GM12892 (cell line): ENCODE data around the gene RIPPLY3.

Experiments used
- POLR2AphosphoS5 ChIP-seq: IDR thresholded peaks from 2 replicates; pipeline ENCODE4 v1.6.1; 2011; ENCODE audit warnings: low read depth, low read length, control low read depth
- TAF1 ChIP-seq: IDR thresholded peaks from 2 replicates; pipeline ENCODE4 v1.6.1; 2011; ENCODE audit warnings: low read depth, mild to moderate bottlenecking, control low read depth, low read length, borderline replicate concordance

GRCh38 chr21:36966066-36966820 lies 40.3 kb upstream of the RIPPLY3 start, which contains the start of gene HLCS:
- TF ChIP-seq POLR2AphosphoS5, result no peak
- no peak for TF ChIP-seq TAF1
